Trophoblast cell (in vitro differentiated cells and primary cell): ENCODE results near the gene PFN1.

ENCODE experiments used
- DNase-seq, 2 donors: peaks; one replicate each; pipeline ENCODE4 v3.0.0-alpha.2; 2016
- H2AFZ ChIP-seq: 2 replicates; pipeline ENCODE4 v1.6.1; 2013; ENCODE audit warnings: low read length, moderate library complexity, mild to moderate bottlenecking; ENCODE audit not compliant: insufficient read depth, poor library complexity
- H2AK5ac ChIP-seq: 2 replicates; pipeline ENCODE4 v1.6.1; 2013; ENCODE audit warnings: mild to moderate bottlenecking, low read length
- H2BK120ac ChIP-seq: 2 replicates; pipeline ENCODE4 v1.6.1; 2013; ENCODE audit warnings: low read length, mild to moderate bottlenecking, moderate library complexity; ENCODE audit not compliant: insufficient read depth, poor library complexity
- H2BK12ac ChIP-seq: 2 replicates; pipeline ENCODE4 v1.6.1; 2013; ENCODE audit warnings: mild to moderate bottlenecking, low read length, moderate library complexity
- H2BK5ac ChIP-seq: 2 replicates; pipeline ENCODE4 v1.6.1; 2013; ENCODE audit warnings: low read length, low read depth, moderate library complexity, mild to moderate bottlenecking; ENCODE audit not compliant: poor library complexity
- H3K14ac ChIP-seq: 2 replicates; pipeline ENCODE4 v1.6.1; 2013; ENCODE audit warnings: mild to moderate bottlenecking, low read length
- H3K18ac ChIP-seq: 2 replicates; pipeline ENCODE4 v1.6.1; 2013; ENCODE audit warnings: mild to moderate bottlenecking, low read length
- H3K23ac ChIP-seq: 2 replicates; pipeline ENCODE4 v1.6.1; 2013; ENCODE audit warnings: low read length
- H3K27ac ChIP-seq: 2 replicates; pipeline ENCODE4 v1.5.1; 2013; ENCODE audit warnings: low read depth, mild to moderate bottlenecking, inconsistent platforms, low read length, moderate library complexity
- H3K27me3 ChIP-seq: 2 replicates; pipeline ENCODE4 v1.6.1; 2013; ENCODE audit warnings: inconsistent platforms, mild to moderate bottlenecking, low read length, moderate library complexity; ENCODE audit not compliant: insufficient read depth
- H3K36me3 ChIP-seq, 2 experiments: 1 replicate in 1 of 2; 2 replicates in 1 of 2; pipeline ENCODE4 v1.6.1; 2013; ENCODE audit warnings: low read length in 2 of 2, mild to moderate bottlenecking in 2 of 2, moderate library complexity in 1 of 2; ENCODE audit not compliant: insufficient read depth in 2 of 2, control insufficient read depth in 1 of 2
- H3K4ac ChIP-seq: 2 replicates; pipeline ENCODE4 v1.6.1; 2013; ENCODE audit warnings: low read depth, mild to moderate bottlenecking, low read length, moderate library complexity
- H3K4me1 ChIP-seq, 2 experiments: 1 replicate in 1 of 2; 2 replicates in 1 of 2; pipeline ENCODE4 v1.6.1; 2013; ENCODE audit warnings: low read length in 2 of 2, mild to moderate bottlenecking in 2 of 2, moderate library complexity in 1 of 2; ENCODE audit not compliant: insufficient read depth in 2 of 2, control insufficient read depth in 1 of 2
- H3K4me2 ChIP-seq: 2 replicates; pipeline ENCODE4 v1.6.1; 2013; ENCODE audit warnings: inconsistent platforms, mild to moderate bottlenecking, low read length, moderate library complexity
- H3K4me3 ChIP-seq: 2 replicates; pipeline ENCODE4 v1.5.1; 2013; ENCODE audit warnings: mild to moderate bottlenecking, low read depth, low read length, inconsistent platforms
- H3K79me1 ChIP-seq: one replicate; pipeline ENCODE4 v1.6.1; 2013; ENCODE audit warnings: low read length
- H3K79me2 ChIP-seq: 2 replicates; pipeline ENCODE4 v1.6.1; 2013; ENCODE audit warnings: low read length, mild to moderate bottlenecking; ENCODE audit not compliant: control insufficient read depth, insufficient read depth, poor library complexity
- H3K9ac ChIP-seq: 2 replicates; pipeline ENCODE4 v1.6.1; 2013; ENCODE audit warnings: mild to moderate bottlenecking, low read length
- H3K9me3 ChIP-seq: 2 replicates; pipeline ENCODE4 v1.6.1; 2013; ENCODE audit warnings: low read depth, mild to moderate bottlenecking, control low read depth, inconsistent platforms, low read length; ENCODE audit not compliant: insufficient read depth
- H4K12ac ChIP-seq: 2 replicates; pipeline ENCODE4 v1.6.1; 2013; ENCODE audit warnings: low read depth, mild to moderate bottlenecking, low read length, moderate library complexity
- H4K8ac ChIP-seq: 2 replicates; pipeline ENCODE4 v1.6.1; 2013; ENCODE audit warnings: low read depth, mild to moderate bottlenecking, low read length, moderate library complexity
- H4K91ac ChIP-seq: one replicate; pipeline ENCODE4 v1.6.1; 2013; ENCODE audit warnings: low read depth, mild to moderate bottlenecking, low read length, moderate library complexity
- whole genome bisulfite sequencing: extraction: QIAGEN DNeasy Blood & Tissue Kit; methylation state at CpG from one replicate; pipeline ENCODE4 v1.1.7; 2013; ENCODE audit warnings: missing lambda C conversion rate; ENCODE audit not compliant: insufficient read length, insufficient coverage; ENCODE audit errors: extremely low coverage; 5-methylcytosine and 5-hydroxymethylcytosine counted together

Gene PFN1

DNA sequence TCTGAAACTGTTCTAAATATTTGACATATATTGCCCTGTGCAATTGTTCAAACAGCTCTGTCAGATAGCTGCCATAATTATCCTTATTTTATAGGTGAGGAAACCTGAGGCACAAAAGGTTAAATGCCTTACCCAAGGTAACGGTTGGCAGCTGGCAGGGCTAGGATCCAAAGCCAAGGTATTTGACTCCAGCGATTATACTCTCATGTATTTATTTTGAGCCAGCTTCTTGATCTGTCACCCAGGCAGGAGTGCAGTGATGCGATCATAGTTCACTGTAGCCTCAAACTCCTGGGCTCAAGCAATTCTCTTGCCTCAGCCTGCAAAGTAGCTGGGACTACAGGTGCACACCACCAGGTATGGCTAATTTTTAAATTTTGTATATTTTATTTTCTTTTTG is 9.8 kb upstream of the PFN1 start:
- no peak overlapping the region for H3K4me3 ChIP-seq
- H3K18ac ChIP-seq, result no peak overlapping the region
- H4K91ac ChIP-seq, result no peak overlapping the region
- H4K8ac ChIP-seq, result no peak overlapping the region
- no peak overlapping the region for H2BK120ac ChIP-seq
- no peak overlapping the region for H2BK12ac ChIP-seq
- H2AK5ac ChIP-seq, result no peak overlapping the region
- H3K27me3 ChIP-seq, result no peaks in the 10 kb centered on the region
- H3K27ac ChIP-seq, result no peak overlapping the region
- H2AFZ ChIP-seq, result no peak overlapping the region
- H3K4me2 ChIP-seq, result no peak overlapping the region
- no peak overlapping the region for H3K23ac ChIP-seq
- H2BK5ac ChIP-seq, result no peak overlapping the region
- H3K4ac ChIP-seq, result no peak overlapping the region
- DNase-seq, result no peak
- peaks cover 16 to 18% of the 10 kb centered on the region in 2 experiments for H3K36me3 ChIP-seq
- H3K9me3 ChIP-seq, result peaks cover 2% of the 10 kb centered on the region
- no peak overlapping the region for H3K14ac ChIP-seq
- no peak overlapping the region for H3K9ac ChIP-seq
- no CpG with 5 or more reads among the region's 3 CpGs for WGBS
- no peaks in the 10 kb centered on the region for H3K79me2 ChIP-seq
- no peaks in the 10 kb centered on the region for H3K79me1 ChIP-seq
- peaks cover 0 to 5% of the 10 kb centered on the region in 2 experiments for H3K4me1 ChIP-seq
- no peak overlapping the region for H4K12ac ChIP-seq

GRCh38 chr17:4956493-4957061 is 8.2 kb upstream of the PFN1 start:
- Histone ChIP-seq H2BK12ac (no peak overlapping the region), H3K4me2 (no peak overlapping the region), H3K4me1 (peaks cover 0 to 6% of the 10 kb centered on the region in 2 experiments), H2AK5ac (no peak overlapping the region), H3K9me3 (peaks cover 2% of the 10 kb centered on the region), H4K12ac (no peak overlapping the region), H4K91ac (no peak overlapping the region), H4K8ac (no peak overlapping the region), H3K23ac (no peak overlapping the region), H2BK5ac (no peak overlapping the region), H3K79me1 (no peaks in the 10 kb centered on the region), H3K4ac (no peak overlapping the region), H3K36me3 (peaks cover 16 to 18% of the 10 kb centered on the region in 2 experiments), H3K18ac (no peak overlapping the region), H3K14ac (no peak overlapping the region), H2AFZ (no peak overlapping the region), H3K27me3 (no peaks in the 10 kb centered on the region), H2BK120ac (no peak overlapping the region), H3K4me3 (no peak overlapping the region), H3K9ac (no peak overlapping the region), H3K79me2 (no peaks in the 10 kb centered on the region), H3K27ac (no peak overlapping the region)
- peak in 1 of 2 donors; percentile 12 for DNase-seq
- WGBS, result no CpG with 5 or more reads among the region's 10 CpGs

GRCh38 chr17:4955091-4955490 is 6.8 kb upstream of the PFN1 start:
- Histone ChIP-seq H3K27ac (no peak overlapping the region), H3K9ac (no peak overlapping the region), H3K79me1 (peaks cover 6% of the 10 kb centered on the region), H2AFZ (no peak overlapping the region), H3K36me3 (peaks cover 9 to 11% of the 10 kb centered on the region in 2 experiments), H3K4me3 (no peak overlapping the region), H3K14ac (no peak overlapping the region), H3K4me2 (no peak overlapping the region), H3K4me1 (peaks cover 11 to 20% of the 10 kb centered on the region in 2 experiments), H3K18ac (no peak overlapping the region), H3K23ac (no peak overlapping the region), H3K27me3 (no peaks in the 10 kb centered on the region), H2AK5ac (peak overlapping the region; percentile 32), H2BK5ac (no peak overlapping the region), H2BK120ac (no peak overlapping the region), H3K4ac (no peak overlapping the region), H3K9me3 (peaks cover 2% of the 10 kb centered on the region), H4K12ac (no peak overlapping the region), H4K91ac (no peak overlapping the region), H2BK12ac (peak overlapping the region; percentile 29), H4K8ac (no peak overlapping the region), H3K79me2 (peaks cover 3% of the 10 kb centered on the region)
- WGBS, result no CpG with 5 or more reads among the region's 8 CpGs
- no peak for DNase-seq

GRCh38 chr17:4953451-4953961 is 5.2 kb upstream of the PFN1 start:
- Histone ChIP-seq H3K27me3 (no peaks in the 10 kb centered on the region), H2BK12ac (peak overlapping the region; percentile 42), H3K4ac (no peak overlapping the region), H3K4me3 (no peak overlapping the region), H2AFZ (no peak overlapping the region), H4K8ac (no peak overlapping the region), H2BK5ac (no peak overlapping the region), H3K9me3 (peaks cover 2% of the 10 kb centered on the region), H2BK120ac (peak overlapping the region; percentile 3), H2AK5ac (no peak overlapping the region), H3K36me3 (peaks cover 0 to 2% of the 10 kb centered on the region in 2 experiments), H3K4me2 (no peak overlapping the region), H3K18ac (no peak overlapping the region), H3K9ac (no peak overlapping the region), H3K4me1 (peaks cover 11 to 21% of the 10 kb centered on the region in 2 experiments), H4K91ac (peak overlapping the region; percentile 5), H3K79me2 (peaks cover 10% of the 10 kb centered on the region), H4K12ac (no peak overlapping the region), H3K14ac (peak overlapping the region; percentile 2), H3K27ac (peak overlapping the region; percentile 23), H3K79me1 (peaks cover 20% of the 10 kb centered on the region), H3K23ac (no peak overlapping the region)
- DNase-seq, result no peak
- no CpG with 5 or more reads among the region's 14 CpGs for WGBS
